ENCODE data around the gene LCE3A. TPM values are rescaled to one million over a fixed set of nuclear protein-coding genes. Genes with fewer than 3 reads are reported as not detected.

Gene LCE3A
- total RNA-seq, 1 experiment from 2014 or later, result not detected

GRCh38 chr1:152599934-152600333 lies 23.0 kb downstream of the LCE3A start, which contains the start of gene LCE3C:
TSS of gene LCE3C (plus strand) at chr1:152600234. CDS start at chr1:152600732, 498 bp downstream.
- Mint-ChIP-seq H3K4me3 (ENCODE audit: low read depth, unreplicated experiment) (no peak within 1 kb of the TSS), H3K4me1 (ENCODE audit: low read depth, unreplicated experiment) (no peaks in the 10 kb centered on the region), H3K36me3 (ENCODE audit: insufficient read depth, unreplicated experiment) (no peaks in the 10 kb centered on the region), H3K27me3 (ENCODE audit: unreplicated experiment) (peaks cover 86% of the 10 kb centered on the region), H3K9me3 (ENCODE audit: low read depth, unreplicated experiment) (no peaks in the 10 kb centered on the region), H3K27ac (ENCODE audit: unreplicated experiment) (no peak within 1 kb of the TSS)
- no peak for DNase-seq
- no TSS peak for BruUV-seq (replicated peaks)
- CTCF ChIA-PET, result interaction anchor here (0.7 kb wide), 1 partner anchor 14 kb away, joined by 3 read pairs; no protein-coding TSS in a partner anchor
- intact Hi-C loops (cut with micrococcal nuclease; ENCODE audit: unreplicated experiment), result no loop called here
- TF ChIP-seq CTCF (IDR thresholded peaks at IDR 0.05; ENCODE audit: unreplicated experiment), result no peak

- DNase-seq, result no peak
- intact Hi-C loops (cut with micrococcal nuclease; ENCODE audit: unreplicated experiment), result no loop called here
- CTCF ChIA-PET, result no interaction called here
- no peaks in the 10 kb centered on the region for H3K4me1 Mint-ChIP-seq (ENCODE audit: low read depth, unreplicated experiment)
- no peaks in the 10 kb centered on the region for H3K9me3 Mint-ChIP-seq (ENCODE audit: low read depth, unreplicated experiment)
- no TSS peak for BruUV-seq (replicated peaks)
- peaks cover 70% of the 10 kb centered on the region for H3K27me3 Mint-ChIP-seq (ENCODE audit: unreplicated experiment)
- no peak for TF ChIP-seq CTCF (IDR thresholded peaks at IDR 0.05; ENCODE audit: unreplicated experiment)
- H3K27ac Mint-ChIP-seq (ENCODE audit: unreplicated experiment), result no peak overlapping the region
- no peak overlapping the region for H3K4me3 Mint-ChIP-seq (ENCODE audit: low read depth, unreplicated experiment)
- H3K36me3 Mint-ChIP-seq (ENCODE audit: insufficient read depth, unreplicated experiment), result no peaks in the 10 kb centered on the region
These were observed 25.9 kb downstream of the LCE3A start for GRCh38 chr1:152596986-152597385.

GRCh38 chr1:152585586-152585985 lies 37.3 kb downstream of the LCE3A start:
- no peak overlapping the region for H3K4me3 Mint-ChIP-seq (ENCODE audit: low read depth, unreplicated experiment)
- CTCF ChIA-PET, result no interaction called here
- H3K4me1 Mint-ChIP-seq (ENCODE audit: low read depth, unreplicated experiment), result no peaks in the 10 kb centered on the region
- intact Hi-C loops (cut with micrococcal nuclease; ENCODE audit: unreplicated experiment), result no loop called here
- H3K27ac Mint-ChIP-seq (ENCODE audit: unreplicated experiment), result no peak overlapping the region
- DNase-seq, result no peak
- H3K9me3 Mint-ChIP-seq (ENCODE audit: low read depth, unreplicated experiment), result no peaks in the 10 kb centered on the region
- TF ChIP-seq CTCF (IDR thresholded peaks at IDR 0.05; ENCODE audit: unreplicated experiment), result peak; percentile 36
- no TSS peak for BruUV-seq (replicated peaks)
- no peaks in the 10 kb centered on the region for H3K36me3 Mint-ChIP-seq (ENCODE audit: insufficient read depth, unreplicated experiment)
- peaks cover 45% of the 10 kb centered on the region for H3K27me3 Mint-ChIP-seq (ENCODE audit: unreplicated experiment)

GRCh38 chr1:152582647-152583046 lies 40.3 kb downstream of the LCE3A start:
- Mint-ChIP-seq H3K27ac (ENCODE audit: unreplicated experiment) (no peak overlapping the region), H3K36me3 (ENCODE audit: insufficient read depth, unreplicated experiment) (no peaks in the 10 kb centered on the region), H3K27me3 (ENCODE audit: unreplicated experiment) (peaks cover 55% of the 10 kb centered on the region), H3K4me3 (ENCODE audit: low read depth, unreplicated experiment) (no peak overlapping the region), H3K9me3 (ENCODE audit: low read depth, unreplicated experiment) (no peaks in the 10 kb centered on the region), H3K4me1 (ENCODE audit: low read depth, unreplicated experiment) (no peaks in the 10 kb centered on the region)
- TF ChIP-seq CTCF (IDR thresholded peaks at IDR 0.05; ENCODE audit: unreplicated experiment), result no peak
- DNase-seq, result no peak
- intact Hi-C loops (cut with micrococcal nuclease; ENCODE audit: unreplicated experiment), result no loop called here
- CTCF ChIA-PET, result no interaction called here
- no TSS peak for BruUV-seq (replicated peaks)
